PC-9 (cell line): ENCODE results near the gene TNS1.

ENCODE experiments used
- EZH2 ChIP-seq: fragments of 200-600 bp; sonication (generic); IDR thresholded peaks from 2 replicates; pipeline ENCODE4 v1.8.0; 2017; ENCODE audit warnings: antibody characterized with exemption, low read depth
- TF ChIP-seq, protein P1 (sequence below): fragments of 200-600 bp; sonication (generic); conservative IDR thresholded peaks from 2 replicates; pipeline ENCODE4 v1.6.1; 2017; ENCODE audit warnings: mixed run types, antibody characterized with exemption, mild to moderate bottlenecking, moderate library complexity

DNA sequence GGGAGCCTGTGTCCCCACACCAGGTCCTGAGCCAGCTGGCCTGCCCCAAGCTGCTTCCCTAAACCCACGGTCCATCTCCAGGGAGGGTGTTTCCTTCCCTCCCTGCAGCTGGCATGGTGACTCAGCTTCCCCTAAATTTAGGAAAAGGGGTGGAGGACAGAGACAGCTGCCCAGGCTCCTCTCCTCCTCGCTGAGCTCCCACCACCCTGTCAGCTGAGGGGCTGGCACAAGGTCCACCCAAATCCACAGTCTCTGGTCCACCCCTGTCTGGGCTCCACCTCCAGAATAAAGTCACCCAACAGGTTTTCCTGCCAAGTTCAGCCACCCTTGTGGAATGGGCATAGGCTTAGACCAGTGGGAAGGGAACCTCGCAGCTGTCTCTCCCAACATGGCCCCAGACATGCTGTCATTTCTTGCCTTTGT is 156.5 kb downstream of the TNS1 start:
- TF ChIP-seq, protein P1, sequence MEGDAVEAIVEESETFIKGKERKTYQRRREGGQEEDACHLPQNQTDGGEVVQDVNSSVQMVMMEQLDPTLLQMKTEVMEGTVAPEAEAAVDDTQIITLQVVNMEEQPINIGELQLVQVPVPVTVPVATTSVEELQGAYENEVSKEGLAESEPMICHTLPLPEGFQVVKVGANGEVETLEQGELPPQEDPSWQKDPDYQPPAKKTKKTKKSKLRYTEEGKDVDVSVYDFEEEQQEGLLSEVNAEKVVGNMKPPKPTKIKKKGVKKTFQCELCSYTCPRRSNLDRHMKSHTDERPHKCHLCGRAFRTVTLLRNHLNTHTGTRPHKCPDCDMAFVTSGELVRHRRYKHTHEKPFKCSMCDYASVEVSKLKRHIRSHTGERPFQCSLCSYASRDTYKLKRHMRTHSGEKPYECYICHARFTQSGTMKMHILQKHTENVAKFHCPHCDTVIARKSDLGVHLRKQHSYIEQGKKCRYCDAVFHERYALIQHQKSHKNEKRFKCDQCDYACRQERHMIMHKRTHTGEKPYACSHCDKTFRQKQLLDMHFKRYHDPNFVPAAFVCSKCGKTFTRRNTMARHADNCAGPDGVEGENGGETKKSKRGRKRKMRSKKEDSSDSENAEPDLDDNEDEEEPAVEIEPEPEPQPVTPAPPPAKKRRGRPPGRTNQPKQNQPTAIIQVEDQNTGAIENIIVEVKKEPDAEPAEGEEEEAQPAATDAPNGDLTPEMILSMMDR, result no peak
- no peak for TF ChIP-seq EZH2
